HepG2 (cell line): ENCODE results near the gene CDCP1. TPM values are rescaled to one million over a fixed set of nuclear protein-coding genes. Genes with fewer than 3 reads are reported as not detected.

Experiments
- ATAC-seq: fragments of 200-7000 bp; cut with Tn5 transposase; 3 replicates; pipeline ENCODE4 v1.9.1; 2020; ENCODE audit warnings: mild to moderate bottlenecking, moderate library complexity
- BruUV-seq: library from RNA; stranded (reverse); fragments of 400-500 nt; replicated peaks from 2 replicates; lab custom pipeline; 2021; lab: Mats Ljungman, UMichigan
- CTCF ChIA-PET: fragments of 300-600 bp; formaldehyde crosslinking; extraction: SDS; loops from one replicate; lab custom pipeline; 2021; ENCODE audit warnings: low total read pairs, inconsistent platforms, low intra/inter-chr PET ratio; lab: Yijun Ruan, JAX
- POLR2A ChIA-PET: fragments of 350-600 bp; sonication (Branson Sonifier 250); formaldehyde crosslinking; loops from one replicate; lab custom pipeline; 2020; ENCODE audit warnings: antibody characterized with exemption, inconsistent platforms; lab: Yijun Ruan, JAX
- DNase-seq: peaks from one replicate; pipeline ENCODE4 v3.0.0-alpha.2; 2015; ENCODE audit warnings: low spot score
- FAIRE-seq: peaks from 3 replicates; lab custom pipeline; 2011; peaks lifted over from hg19 to GRCh38; lab: Jason Lieb, UNC
- H2AFZ ChIP-seq: one replicate; pipeline ENCODE4 v1.6.1; 2011; ENCODE audit warnings: low read length, inconsistent platforms
- H3K27ac ChIP-seq: fragments of 300-600 bp; 3 replicates; pipeline ENCODE4 v1.8.0; 2011; ENCODE audit warnings: mixed run types, mild to moderate bottlenecking, mixed read lengths, low read length, inconsistent platforms; ENCODE audit not compliant: insufficient read depth; ENCODE audit errors: extremely low read length
- H3K27me3 ChIP-seq, 2 experiments: fragments of 200-600 bp in 1 of 2; 2 replicates in 1 of 2; 3 replicates in 1 of 2; pipeline versions ENCODE4 v1.6.0 to v1.8.0; 2011; ENCODE audit warnings: low read length in 2 of 2, mild to moderate bottlenecking in 2 of 2, moderate library complexity in 2 of 2, inconsistent platforms in 1 of 2; ENCODE audit not compliant: insufficient read depth in 2 of 2, control insufficient read depth in 1 of 2
- H3K36me3 ChIP-seq, 2 experiments: fragments of 200-600 bp in 1 of 2; replicated peaks in 1 of 2; 2 replicates in 1 of 2; 3 replicates in 1 of 2; pipeline versions ENCODE4 v1.5.1 to v1.8.0; 2011; ENCODE audit warnings: low read length in 2 of 2, inconsistent platforms in 1 of 2; ENCODE audit not compliant: insufficient read depth in 2 of 2, control insufficient read depth in 1 of 2
- H3K4me1 ChIP-seq: 2 replicates; pipeline ENCODE4 v1.5.1; 2012; ENCODE audit warnings: low read length, inconsistent platforms; ENCODE audit not compliant: insufficient read depth
- H3K4me2 ChIP-seq: 2 replicates; pipeline ENCODE4 v1.6.0; 2011; ENCODE audit warnings: low read depth, low read length, inconsistent platforms
- H3K4me3 ChIP-seq, 3 experiments: fragments of 200-600 bp in 1 of 3; sonication (generic), shearing (Covaris generic) in 1 of 3; replicated peaks in 1 of 3; 2 replicates each; pipeline ENCODE4 v1.5.1; 2011 to 2016; ENCODE audit warnings: low read length in 3 of 3, inconsistent platforms in 2 of 3, low read depth in 2 of 3, mild to moderate bottlenecking in 2 of 3, control low read depth in 1 of 3, mixed read lengths in 1 of 3; ENCODE audit not compliant: insufficient read depth in 1 of 3
- H3K79me2 ChIP-seq: one replicate; pipeline ENCODE4 v1.6.1; 2011; ENCODE audit warnings: low read length, inconsistent platforms; ENCODE audit not compliant: insufficient read depth
- H3K9ac ChIP-seq: 2 replicates; pipeline ENCODE4 v1.6.0; 2011; ENCODE audit warnings: mild to moderate bottlenecking, low read depth, low read length, inconsistent platforms; ENCODE audit not compliant: insufficient read depth
- H3K9me3 ChIP-seq: 2 replicates; pipeline ENCODE4 v1.5.1; 2012; ENCODE audit warnings: mild to moderate bottlenecking, low read length
- H4K20me1 ChIP-seq: 2 replicates; pipeline ENCODE4 v1.6.0; 2011; ENCODE audit warnings: inconsistent platforms, mild to moderate bottlenecking, low read length, moderate library complexity; ENCODE audit not compliant: insufficient read depth
- CEBPB ChIP-seq: IDR thresholded peaks from 2 replicates; pipeline ENCODE4 v1.6.1; 2011; ENCODE audit warnings: low read depth, low read length, improper control_type of control experiment, borderline replicate concordance
- FLYWCH1 ChIP-seq: sonication (generic); formaldehyde crosslinking; IDR thresholded peaks from 2 replicates; pipeline ENCODE4 v1.8.1; 2023; ENCODE audit warnings: mild to moderate bottlenecking, missing genetic modification reagents
- FOXJ3 ChIP-seq: sonication (generic); formaldehyde crosslinking; IDR thresholded peaks from 2 replicates; pipeline ENCODE4 v1.4.0; 2020; ENCODE audit warnings: missing genetic modification reagents, mild to moderate bottlenecking, borderline replicate concordance
- HOXA9 ChIP-seq: sonication (generic); formaldehyde crosslinking; IDR thresholded peaks from 2 replicates; pipeline ENCODE4 v1.8.1; 2022; ENCODE audit warnings: missing genetic modification reagents, mild to moderate bottlenecking, moderate library complexity, borderline replicate concordance
- JUN ChIP-seq: sonication (generic); formaldehyde crosslinking; IDR thresholded peaks from 2 replicates; pipeline ENCODE4 v1.4.0; 2020; ENCODE audit warnings: mild to moderate bottlenecking, missing genetic modification reagents
- KDM5A ChIP-seq: fragments of 200-600 bp; sonication (generic); IDR thresholded peaks from 2 replicates; pipeline ENCODE4 v1.7.0; 2018; ENCODE audit warnings: antibody characterized with exemption, mild to moderate bottlenecking, low read length, borderline replicate concordance
- MTF2 ChIP-seq: sonication (generic); formaldehyde crosslinking; IDR thresholded peaks from 2 replicates; pipeline ENCODE4 v1.5.0; 2020; ENCODE audit warnings: missing genetic modification reagents, borderline replicate concordance
- NFKBIZ ChIP-seq: IDR thresholded peaks from 2 replicates; pipeline ENCODE4 v1.6.1; 2018; ENCODE audit warnings: missing genetic modification reagents, missing compliant biosample characterization
- NPAS2 ChIP-seq: sonication (generic); formaldehyde crosslinking; IDR thresholded peaks from 2 replicates; pipeline ENCODE4 v1.8.0; 2022; ENCODE audit warnings: mild to moderate bottlenecking, missing genetic modification reagents, borderline replicate concordance
- RXRB ChIP-seq: IDR thresholded peaks from 2 replicates; pipeline ENCODE4 v1.6.1; 2016; ENCODE audit warnings: borderline replicate concordance, missing genetic modification reagents, missing compliant biosample characterization
- ZFY ChIP-seq: sonication (generic); formaldehyde crosslinking; IDR thresholded peaks from 2 replicates; pipeline ENCODE4 v1.4.0; 2020; ENCODE audit warnings: missing genetic modification reagents
- ZNF296 ChIP-seq: sonication (generic); formaldehyde crosslinking; conservative IDR thresholded peaks from 2 replicates; pipeline ENCODE4 v1.5.0; 2020; ENCODE audit warnings: mild to moderate bottlenecking, missing genetic modification reagents
- ZNF432 ChIP-seq: sonication (generic); formaldehyde crosslinking; IDR thresholded peaks from 2 replicates; pipeline ENCODE4 v1.5.0; 2020; ENCODE audit warnings: missing genetic modification reagents, mild to moderate bottlenecking, borderline replicate concordance
- ZNF670 ChIP-seq: sonication (generic); formaldehyde crosslinking; IDR thresholded peaks from 2 replicates; pipeline ENCODE4 v1.8.0; 2022; ENCODE audit warnings: mild to moderate bottlenecking, missing genetic modification reagents, borderline replicate concordance
- WGBS: methylation state at CpG from one replicate; pipeline ENCODE4 v1.1.6; 2017; ENCODE audit warnings: low lambda C conversion rate; 5-methylcytosine and 5-hydroxymethylcytosine counted together
- in situ Hi-C: cut with HindIII; loops from 2 replicates; pipeline ENCODE4 v1.10.0; 2017; ENCODE audit warnings: low pct_unique_long_range_greater_than_20kb; ENCODE audit not compliant: extremely low pct_ligation_motif_present
- intact Hi-C: fragments of 100-400 bp; cut with micrococcal nuclease; formaldehyde crosslinking; loops from one replicate; pipeline ENCODE4 v1.10.0; 2022; ENCODE audit not compliant: unreplicated experiment
- polyA plus RNA-seq, 8 experiments: library from polyadenylated mRNA; depleted of rRNA in 3 of 8; stranded (reverse) in 7 of 8; unstranded in 1 of 8; fragments of >200 nt; fragmentation: Illumina TruSeq in 4 of 8; extraction: Trizol in 4 of 8; gene quantifications; 2 replicates each; pipeline versions ENCODE4 v1.2.1 to v1.2.3, GENCODE V29; 2011 to 2016; ENCODE audit warnings: low read depth in 4 of 8, missing spikeins in 1 of 8, mixed read lengths in 1 of 8; ENCODE audit not compliant: insufficient read depth in 1 of 8
- total RNA-seq, 5 experiments: library from RNA; depleted of rRNA; stranded (reverse); fragments of >200 nt; fragmentation: Illumina TruSeq; extraction: Trizol; gene quantifications; 2 replicates each; pipeline ENCODE4 v1.2.3, GENCODE V29; 2016; ENCODE audit warnings: low read depth in 1 of 5
- TF ChIP-seq, protein P1 (sequence below): sonication (generic); formaldehyde crosslinking; IDR thresholded peaks from 2 replicates; pipeline ENCODE4 v1.8.1; 2023; ENCODE audit warnings: mild to moderate bottlenecking, missing genetic modification reagents
- TF ChIP-seq, protein P2 (sequence below): sonication (generic); formaldehyde crosslinking; IDR thresholded peaks from 2 replicates; pipeline ENCODE4 v1.5.0; 2020; ENCODE audit warnings: missing genetic modification reagents
- TF ChIP-seq, protein P3 (sequence below): sonication (generic); formaldehyde crosslinking; conservative IDR thresholded peaks from 2 replicates; pipeline ENCODE4 v1.8.0; 2022; ENCODE audit warnings: low read depth, missing genetic modification reagents

CDCP1 gene
- total and polyA plus RNA-seq, 2 of the 13 experiments (the other 11 are each of a cell fraction or from before 2014, with no cell fraction given): 0.11 to 0.18 TPM

DNA sequence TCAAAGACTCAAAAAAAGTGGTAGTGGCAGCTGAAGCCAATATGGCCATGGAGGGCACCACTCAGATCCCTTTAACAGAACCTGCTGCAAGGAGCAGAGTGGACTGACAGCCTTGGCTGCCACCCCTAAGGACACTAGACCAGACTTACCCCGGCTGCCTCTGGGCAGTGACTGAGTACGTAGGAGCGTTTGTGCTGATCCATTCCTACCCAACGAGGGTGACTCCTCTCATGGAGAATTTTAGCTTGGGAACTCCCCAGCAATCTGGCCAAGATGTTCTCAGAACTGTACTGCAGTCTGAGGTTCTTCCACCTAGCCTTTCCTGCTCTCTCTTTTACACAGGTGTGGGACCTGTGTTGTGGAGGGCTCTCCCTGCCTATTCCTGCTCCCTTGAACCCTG is 97.9 kb downstream of the CDCP1 start (continued):
- TF ChIP-seq, protein P1, sequence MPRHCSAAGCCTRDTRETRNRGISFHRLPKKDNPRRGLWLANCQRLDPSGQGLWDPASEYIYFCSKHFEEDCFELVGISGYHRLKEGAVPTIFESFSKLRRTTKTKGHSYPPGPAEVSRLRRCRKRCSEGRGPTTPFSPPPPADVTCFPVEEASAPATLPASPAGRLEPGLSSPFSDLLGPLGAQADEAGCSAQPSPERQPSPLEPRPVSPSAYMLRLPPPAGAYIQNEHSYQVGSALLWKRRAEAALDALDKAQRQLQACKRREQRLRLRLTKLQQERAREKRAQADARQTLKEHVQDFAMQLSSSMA (CRISPR knock-in tag): no peak
- no peak for TF ChIP-seq ZNF296
- TF ChIP-seq FOXJ3: no peak
- TF ChIP-seq NPAS2 (CRISPR knock-in tag): no peak
- no peak for TF ChIP-seq CEBPB

DNA sequence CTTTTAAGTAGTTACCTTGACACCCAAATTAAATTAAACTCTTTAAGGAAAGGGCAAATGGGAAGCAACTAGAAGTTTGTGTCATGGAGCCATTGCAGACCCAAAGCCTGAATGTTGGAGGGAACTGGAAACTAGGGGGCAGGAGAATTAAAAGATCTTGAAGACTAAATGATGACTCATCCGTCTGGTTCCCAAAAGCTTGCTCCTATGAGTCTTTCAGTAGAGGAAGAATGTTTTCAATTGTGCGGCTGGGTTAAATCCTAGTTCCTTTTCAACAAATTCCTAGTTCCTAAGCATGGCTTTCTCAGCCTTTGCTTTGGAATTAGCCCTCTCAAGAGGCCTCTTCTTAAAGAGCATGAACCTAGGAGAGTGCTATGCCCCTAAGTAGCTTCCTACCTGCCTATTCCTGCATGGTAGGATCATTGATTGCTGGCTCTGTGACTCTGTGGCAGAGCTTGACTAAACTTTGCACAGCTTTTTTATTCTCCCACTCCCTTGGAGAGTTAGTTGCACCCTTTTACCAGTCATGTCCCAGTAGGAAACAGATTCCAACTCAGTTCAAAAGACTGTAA is 102.4 kb downstream of the CDCP1 start:
- TF ChIP-seq ZFY (CRISPR knock-in tag): no peak
- no peak for TF ChIP-seq KDM5A
- TF ChIP-seq HOXA9: no peak
- TF ChIP-seq, protein P2, sequence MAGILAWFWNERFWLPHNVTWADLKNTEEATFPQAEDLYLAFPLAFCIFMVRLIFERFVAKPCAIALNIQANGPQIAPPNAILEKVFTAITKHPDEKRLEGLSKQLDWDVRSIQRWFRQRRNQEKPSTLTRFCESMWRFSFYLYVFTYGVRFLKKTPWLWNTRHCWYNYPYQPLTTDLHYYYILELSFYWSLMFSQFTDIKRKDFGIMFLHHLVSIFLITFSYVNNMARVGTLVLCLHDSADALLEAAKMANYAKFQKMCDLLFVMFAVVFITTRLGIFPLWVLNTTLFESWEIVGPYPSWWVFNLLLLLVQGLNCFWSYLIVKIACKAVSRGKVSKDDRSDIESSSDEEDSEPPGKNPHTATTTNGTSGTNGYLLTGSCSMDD: no peak
- TF ChIP-seq RXRB (CRISPR knock-in tag): no peak
- TF ChIP-seq, protein P3, sequence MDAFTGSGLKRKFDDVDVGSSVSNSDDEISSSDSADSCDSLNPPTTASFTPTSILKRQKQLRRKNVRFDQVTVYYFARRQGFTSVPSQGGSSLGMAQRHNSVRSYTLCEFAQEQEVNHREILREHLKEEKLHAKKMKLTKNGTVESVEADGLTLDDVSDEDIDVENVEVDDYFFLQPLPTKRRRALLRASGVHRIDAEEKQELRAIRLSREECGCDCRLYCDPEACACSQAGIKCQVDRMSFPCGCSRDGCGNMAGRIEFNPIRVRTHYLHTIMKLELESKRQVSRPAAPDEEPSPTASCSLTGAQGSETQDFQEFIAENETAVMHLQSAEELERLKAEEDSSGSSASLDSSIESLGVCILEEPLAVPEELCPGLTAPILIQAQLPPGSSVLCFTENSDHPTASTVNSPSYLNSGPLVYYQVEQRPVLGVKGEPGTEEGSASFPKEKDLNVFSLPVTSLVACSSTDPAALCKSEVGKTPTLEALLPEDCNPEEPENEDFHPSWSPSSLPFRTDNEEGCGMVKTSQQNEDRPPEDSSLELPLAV (CRISPR knock-in tag): no peak
- TF ChIP-seq ZNF432: no peak
- no peak for TF ChIP-seq ZNF670
- no peak for TF ChIP-seq NFKBIZ (CRISPR knock-in tag)
- TF ChIP-seq FLYWCH1: no peak
- TF ChIP-seq JUN (CRISPR knock-in tag): no peak
- no peak for TF ChIP-seq MTF2
- TF ChIP-seq, all 625 proteins: peak for 0
- Histone ChIP-seq H3K4me3 (no peak overlapping the region), H3K4me2 (no peak overlapping the region), H3K79me2 (no peaks in the 10 kb centered on the region), H3K9me3 (no peaks in the 10 kb centered on the region), H2AFZ (no peak overlapping the region), H4K20me1 (no peaks in the 10 kb centered on the region), H3K27me3 (peaks cover 0 to 9% of the 10 kb centered on the region in 2 experiments; a peak in 2 of 5 replicates), H3K27ac (no peak overlapping the region), H3K36me3 (no peaks in the 10 kb centered on the region), H3K9ac (no peak overlapping the region), H3K4me1 (no peaks in the 10 kb centered on the region)
- POLR2A ChIA-PET: no interaction called here
- CTCF ChIA-PET: no interaction called here
- DNase-seq: no peak
- ATAC-seq: no peak
- 73% methylated on average over 2 of the region's 2 CpGs for WGBS
- in situ Hi-C loops: loop anchor here (25.0 kb wide), 1 partner anchor 443 kb away; no protein-coding TSS in a partner anchor
- intact Hi-C loops: loop anchor here (5.0 kb wide), 1 partner anchor 128 kb away; no protein-coding TSS in a partner anchor
- FAIRE-seq: no peak
- no TSS peak for BruUV-seq
